CD4-positive, alpha-beta T cell treated with Interleukin-6 at 100 ng/mL for 8 hours (primary cell): ENCODE measurements around the gene DPYSL3.

Experiments
- DNase-seq: peaks from one replicate; pipeline ENCODE4 v3.0.0-alpha.2; 2020; ENCODE audit warnings: mixed read lengths, low spot score

The DPYSL3 gene

DNA sequence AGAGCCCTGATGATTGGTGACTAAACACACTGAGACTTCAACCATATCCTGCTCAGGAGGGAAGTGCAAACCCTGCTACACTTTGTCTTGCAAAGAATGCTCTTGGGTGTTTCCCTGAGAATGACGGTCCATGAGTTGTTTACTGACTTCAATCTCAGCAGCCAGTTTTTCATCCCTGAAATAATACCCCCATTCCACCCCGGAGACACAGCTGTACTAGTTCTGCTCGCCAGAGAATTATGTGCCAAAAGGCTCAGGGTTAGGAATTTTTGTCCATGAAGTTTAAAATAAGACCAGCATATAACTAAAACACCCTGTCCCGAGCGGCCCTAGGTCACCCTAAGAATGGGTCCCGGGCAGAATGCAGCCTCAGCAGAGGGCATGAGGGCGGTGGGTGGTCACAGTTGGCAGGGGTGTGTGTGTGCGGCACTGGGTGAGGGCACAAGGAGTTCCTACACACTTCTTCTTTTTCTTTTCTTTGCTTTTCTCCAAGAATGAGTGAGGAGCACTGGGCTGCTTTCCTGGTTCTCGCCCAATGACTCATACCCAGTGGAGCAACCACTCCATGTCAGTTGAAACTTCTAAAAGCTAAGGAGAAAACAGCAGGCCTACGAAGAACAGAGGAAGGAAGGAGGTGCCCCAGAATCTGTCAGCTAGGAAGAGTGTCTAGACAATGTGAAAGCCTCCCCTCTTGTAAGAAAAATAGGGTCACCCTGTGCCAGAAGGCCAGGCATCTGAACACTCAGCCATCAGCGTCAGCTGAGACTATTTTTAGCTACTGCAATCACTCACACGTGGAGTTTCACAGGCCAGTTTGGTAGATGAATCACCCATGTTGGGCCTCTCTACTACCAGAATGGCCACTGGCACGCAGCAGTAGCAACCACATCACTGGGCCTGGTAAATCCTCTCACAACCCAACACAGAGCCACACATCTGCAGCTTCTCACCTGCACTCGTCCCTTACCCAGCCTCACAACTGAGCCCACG, 105.9 kb downstream of the DPYSL3 start:
- no peak for DNase-seq

DNA sequence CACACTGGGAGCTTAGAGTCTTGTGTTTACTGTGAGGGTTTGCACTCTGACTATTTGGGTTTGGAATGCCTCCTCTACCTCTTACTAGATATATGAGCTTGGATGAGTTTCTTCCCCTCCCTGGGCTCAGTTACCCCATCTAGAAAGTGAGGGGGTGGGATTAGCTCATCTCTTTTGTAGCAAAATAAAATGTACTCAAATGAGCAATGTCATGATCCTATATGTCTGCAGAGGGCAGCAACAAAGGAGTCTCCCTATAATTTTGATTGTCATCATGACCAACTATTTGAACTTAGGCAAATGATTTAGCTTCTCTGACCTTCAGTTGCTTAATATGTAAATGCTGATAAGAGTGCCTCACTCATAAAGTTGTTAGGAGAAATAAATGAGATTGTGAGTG, 109.0 kb downstream of the DPYSL3 start:
- no peak for DNase-seq

DNA sequence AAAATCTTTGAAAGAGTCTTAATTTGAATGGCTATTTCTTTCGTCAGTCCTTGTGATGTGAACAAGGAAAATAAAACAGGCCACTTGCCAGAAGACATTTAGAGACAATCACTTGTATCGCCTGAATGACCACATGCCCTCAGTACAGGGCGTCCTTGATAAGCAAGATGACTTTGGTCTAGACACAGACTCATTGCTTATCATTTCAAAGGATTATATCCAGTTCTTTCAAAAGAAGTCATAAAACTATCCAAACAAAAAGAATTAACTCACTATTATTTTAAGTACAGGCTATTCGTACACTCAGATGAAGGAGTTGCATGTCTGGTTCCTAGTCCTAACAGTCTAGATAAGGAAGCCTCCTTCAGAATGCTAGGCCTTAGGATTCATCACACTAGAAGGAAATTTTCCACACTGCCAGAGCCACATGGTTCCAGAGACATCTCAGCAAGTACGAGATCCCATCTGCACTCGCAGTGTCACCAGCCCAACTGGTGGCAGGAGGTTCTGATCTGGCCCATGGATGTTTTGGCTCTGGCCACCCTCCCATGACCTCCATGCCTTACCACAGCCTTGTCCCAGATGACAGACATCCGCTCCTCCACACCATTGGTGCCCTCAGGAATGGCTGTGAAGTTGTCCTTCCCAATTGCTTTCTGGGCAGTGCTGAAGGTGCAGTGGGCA, 109.6 kb downstream of the DPYSL3 start:
- DNase-seq = no peak

GRCh38 chr5:147398860-147399259, 111.0 kb downstream of the DPYSL3 start:
- no peak for DNase-seq

- DNase-seq = no peak
These were observed 112.3 kb downstream of the DPYSL3 start for GRCh38 chr5:147397616-147398015.

DNA sequence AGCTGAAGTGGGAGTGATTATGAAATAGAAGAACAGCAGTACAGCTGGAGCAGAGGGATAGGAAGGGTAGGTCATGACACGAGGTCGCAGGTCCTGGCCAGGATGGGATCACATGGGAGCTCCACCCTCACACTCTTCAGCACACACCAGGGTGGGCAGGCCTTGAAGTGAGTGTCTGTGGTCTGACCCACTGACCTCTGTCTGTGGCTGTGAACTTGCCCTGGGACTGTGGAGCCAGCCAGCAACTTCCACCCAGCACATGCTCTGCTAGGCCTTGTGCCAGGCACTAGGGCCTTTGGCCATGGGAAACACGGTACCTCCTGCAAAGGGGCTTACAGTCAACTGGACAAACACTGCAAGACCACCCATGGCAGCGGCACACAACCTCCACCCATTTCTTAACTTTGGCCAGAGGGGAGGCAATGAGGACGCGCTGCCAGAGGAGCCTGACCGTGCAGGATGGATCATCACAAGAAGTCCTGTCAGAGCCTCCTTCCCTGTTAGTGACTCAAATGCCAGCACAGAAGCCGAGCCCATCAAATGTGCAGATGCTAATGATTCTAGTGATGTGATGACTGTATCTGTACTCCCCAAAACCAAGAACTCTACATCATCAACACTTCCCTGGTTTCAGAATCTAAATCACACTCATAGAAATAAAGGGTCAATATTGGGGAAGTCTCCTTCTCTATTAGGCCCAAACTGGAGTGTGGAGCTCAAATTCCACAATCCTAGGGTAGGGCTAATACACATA, 113.6 kb downstream of the DPYSL3 start:
- DNase-seq = no peak

GRCh38 chr5:147393874-147394672, 115.8 kb downstream of the DPYSL3 start:
- DNase-seq = no peak

- DNase-seq = no peak
These were observed 118.1 kb downstream of the DPYSL3 start for GRCh38 chr5:147391781-147392180.

GRCh38 chr5:147390654-147391225, 119.1 kb downstream of the DPYSL3 start:
- DNase-seq = no peak

DNA sequence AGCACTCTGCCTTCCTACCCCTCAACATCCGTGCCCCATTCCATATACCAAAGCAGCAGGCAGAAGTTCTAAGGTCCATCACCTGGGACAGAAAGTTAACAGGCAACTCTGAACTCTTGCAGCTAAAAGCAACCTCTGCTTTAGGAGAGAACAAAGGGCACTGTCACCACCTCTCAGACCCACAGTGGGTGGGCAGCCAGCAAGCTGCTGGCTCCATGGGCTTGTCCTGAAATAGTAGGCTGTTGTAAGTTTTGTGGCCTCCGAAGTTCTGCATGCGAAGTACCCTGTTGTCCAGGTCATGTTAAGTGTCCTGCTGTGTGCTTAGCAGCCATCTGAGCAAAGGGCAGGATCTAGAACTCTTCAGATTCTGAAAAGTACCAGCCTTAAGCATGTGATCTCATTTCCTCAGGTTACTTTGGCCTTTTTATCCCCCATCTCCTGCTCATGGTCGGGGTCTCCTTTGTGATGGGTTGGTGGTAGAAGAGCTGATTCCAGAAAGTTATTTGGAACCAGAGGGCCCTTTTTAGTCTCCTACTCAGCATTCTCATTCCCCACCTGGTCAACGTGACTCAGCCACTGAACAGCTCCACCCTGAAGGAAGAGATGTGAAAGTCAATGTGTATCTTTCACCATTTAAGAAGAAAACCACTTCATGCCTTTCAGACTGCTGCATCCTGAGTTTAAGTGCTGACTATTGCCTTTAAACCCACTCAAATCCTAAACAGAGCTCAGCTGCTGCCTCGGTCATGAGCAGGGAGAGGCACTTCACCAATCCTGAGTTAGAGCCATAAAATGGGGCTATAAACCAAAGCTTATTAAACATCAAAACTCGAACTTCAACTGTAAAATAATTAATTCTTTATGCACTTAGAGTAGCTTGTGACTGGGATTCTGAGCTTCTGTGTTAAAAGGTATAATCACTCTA, 121.4 kb downstream of the DPYSL3 start:
- no peak for DNase-seq

GRCh38 chr5:147387109-147387508, 122.8 kb downstream of the DPYSL3 start:
- no peak for DNase-seq

GRCh38 chr5:147384346-147385193, 125.3 kb downstream of the DPYSL3 start:
- no peak for DNase-seq

DNA sequence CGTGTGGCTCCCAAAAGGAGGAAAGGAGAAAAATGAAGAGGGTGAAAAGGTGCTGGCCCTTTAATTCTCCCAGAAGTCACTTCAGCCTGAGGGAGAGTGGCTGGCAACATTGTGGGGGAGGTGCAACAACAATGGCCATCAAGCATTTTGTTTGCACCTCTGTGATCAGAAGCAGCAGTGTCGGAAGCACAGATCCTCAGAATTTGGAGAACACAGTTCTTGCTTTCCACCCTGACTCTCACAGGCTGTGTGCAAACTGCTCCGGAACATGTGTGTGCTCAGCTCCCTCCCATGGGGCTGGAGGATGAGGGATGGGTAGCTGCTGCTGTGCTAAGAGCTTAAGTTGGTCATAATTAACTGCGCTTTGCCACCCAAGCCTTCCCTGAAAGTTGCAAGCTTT, 127.1 kb downstream of the DPYSL3 start:
- DNase-seq = no peak

GRCh38 chr5:147381555-147381954, 128.3 kb downstream of the DPYSL3 start:
- DNase-seq = no peak

GRCh38 chr5:147377682-147378081, 132.2 kb downstream of the DPYSL3 start:
- DNase-seq = no peak

DNA sequence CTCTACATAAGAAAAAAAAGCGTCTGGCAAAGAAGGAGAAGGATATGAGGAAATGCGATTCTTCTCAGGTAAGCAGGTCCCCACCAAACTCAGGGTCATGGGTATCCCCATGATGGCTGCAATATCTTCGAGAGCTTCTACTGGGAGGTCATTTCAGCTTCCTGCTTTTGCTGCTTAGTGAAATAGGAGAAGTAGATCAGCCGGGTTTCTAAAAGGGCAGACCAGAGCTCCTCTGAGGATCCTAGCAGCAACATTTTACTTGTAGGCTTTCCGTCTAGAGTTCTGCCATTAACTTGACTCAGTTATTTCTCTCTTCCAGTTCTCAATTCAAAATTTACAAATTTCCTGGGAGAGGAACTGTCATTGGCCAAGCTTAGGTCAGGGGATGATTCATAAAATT, 134.7 kb downstream of the DPYSL3 start:
- DNase-seq = no peak

GRCh38 chr5:147373328-147373727, 136.5 kb downstream of the DPYSL3 start:
- DNase-seq = no peak

DNA sequence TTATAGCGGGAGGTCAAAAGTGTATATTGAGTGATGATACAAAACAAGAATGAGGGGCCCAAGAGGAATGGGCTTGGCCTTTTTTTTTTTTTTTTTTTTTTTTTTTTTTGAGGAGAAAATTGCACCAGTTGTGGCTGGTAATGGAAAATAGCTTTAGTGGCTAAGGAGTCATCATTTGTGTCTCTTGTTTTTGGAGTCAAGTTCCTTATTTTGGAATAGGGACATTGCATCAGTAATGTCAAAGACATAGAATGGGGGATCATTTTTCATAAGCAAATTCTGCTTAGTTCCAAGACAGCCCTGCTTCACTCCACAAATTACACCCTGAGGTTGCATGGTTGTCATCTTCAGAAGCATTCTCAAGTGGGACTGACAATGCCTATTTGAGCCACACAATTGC, 137.7 kb downstream of the DPYSL3 start:
- no peak for DNase-seq

GRCh38 chr5:147371290-147371689, 138.6 kb downstream of the DPYSL3 start:
- no peak for DNase-seq
